Measurements from ENCODE around the gene HEXA. TPM values are rescaled to one million over a fixed set of nuclear protein-coding genes. Genes with fewer than 3 reads are reported as not detected.
"Not testable (repeated sequence)": the region's sequence is repeated elsewhere in the genome, so short reads cannot be mapped to it uniquely, and the experiment has no call there.

Gene HEXA
- total RNA-seq: 100 to 1,000 TPM in 2 of 4 donors, 10 to 100 TPM in 2; 64.5 to 112 (median 84.9) TPM

- TF ChIP-seq EP300 (IDR thresholded peaks at IDR 0.05) (peak; percentile 74 to 99), POLR2A (IDR thresholded peaks at IDR 0.05) (peak; percentile 64 to 71)
- TF ChIP-seq, protein P1, sequence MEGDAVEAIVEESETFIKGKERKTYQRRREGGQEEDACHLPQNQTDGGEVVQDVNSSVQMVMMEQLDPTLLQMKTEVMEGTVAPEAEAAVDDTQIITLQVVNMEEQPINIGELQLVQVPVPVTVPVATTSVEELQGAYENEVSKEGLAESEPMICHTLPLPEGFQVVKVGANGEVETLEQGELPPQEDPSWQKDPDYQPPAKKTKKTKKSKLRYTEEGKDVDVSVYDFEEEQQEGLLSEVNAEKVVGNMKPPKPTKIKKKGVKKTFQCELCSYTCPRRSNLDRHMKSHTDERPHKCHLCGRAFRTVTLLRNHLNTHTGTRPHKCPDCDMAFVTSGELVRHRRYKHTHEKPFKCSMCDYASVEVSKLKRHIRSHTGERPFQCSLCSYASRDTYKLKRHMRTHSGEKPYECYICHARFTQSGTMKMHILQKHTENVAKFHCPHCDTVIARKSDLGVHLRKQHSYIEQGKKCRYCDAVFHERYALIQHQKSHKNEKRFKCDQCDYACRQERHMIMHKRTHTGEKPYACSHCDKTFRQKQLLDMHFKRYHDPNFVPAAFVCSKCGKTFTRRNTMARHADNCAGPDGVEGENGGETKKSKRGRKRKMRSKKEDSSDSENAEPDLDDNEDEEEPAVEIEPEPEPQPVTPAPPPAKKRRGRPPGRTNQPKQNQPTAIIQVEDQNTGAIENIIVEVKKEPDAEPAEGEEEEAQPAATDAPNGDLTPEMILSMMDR (IDR thresholded peaks at IDR 0.05): peak in 1 of 5 experiments; percentile 43
- peaks cover 0 to 2% (median 0%) of the 10 kb centered on the region in 3 donors for H3K36me3 ChIP-seq
- peak within 1 kb of the TSS; percentile 68 to 94 (median 86) for H3K27ac ChIP-seq
- 0 to 1% methylated on average over 26 to 34 of the region's 50 CpGs for WGBS, 2 donors
- no peaks in the 10 kb centered on the region for H3K27me3 ChIP-seq
- DNase-seq (ENCODE audit: low spot score in 2 of 2): peak; percentile 98 to 99
- no peaks in the 10 kb centered on the region for H3K9me3 ChIP-seq
- H3K4me3 ChIP-seq: peak within 1 kb of the TSS; percentile 65 to 95 (median 74)
- peaks cover 0 to 44% (median 13%) of the 10 kb centered on the region in 4 donors for H3K4me1 ChIP-seq
Observed at GRCh38 chr15:72375846-72376581, at the start of gene HEXA. Gene HEXA (minus strand): TSS chr15:72376014. CDS start chr15:72375972, 42 bp downstream.

DNA sequence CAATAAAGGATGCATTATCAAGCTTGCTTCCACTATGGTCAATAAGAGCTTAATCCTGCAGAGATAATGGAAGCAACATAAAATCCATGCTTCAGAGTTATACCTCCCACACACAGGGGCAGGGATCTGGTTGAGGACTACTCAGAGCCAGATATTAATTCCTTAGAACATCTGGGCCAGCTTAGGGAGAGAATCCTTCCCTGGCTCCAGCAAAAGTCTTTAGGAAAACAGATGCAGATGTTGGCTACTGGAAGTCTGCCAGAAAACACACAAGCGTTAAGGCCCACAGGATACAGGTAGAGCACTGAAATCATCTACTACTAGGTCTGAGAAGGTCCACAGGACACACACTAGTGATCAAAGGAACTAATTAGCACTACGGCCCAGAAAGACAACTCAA, 47.4 kb upstream of the HEXA start:
- Histone ChIP-seq H3K27ac (no peak overlapping the region), H3K4me1 (no peaks in the 10 kb centered on the region), H3K4me3 (no peak overlapping the region), H3K9me3 (peaks cover 0 to 27% (median 2%) of the 10 kb centered on the region in 4 donors), H3K27me3 (no peaks in the 10 kb centered on the region), H3K36me3 (no peaks in the 10 kb centered on the region)
- TF ChIP-seq, protein P1 (IDR thresholded peaks at IDR 0.05): no peak
- TF ChIP-seq POLR2A (IDR thresholded peaks at IDR 0.05): no peak
- TF ChIP-seq EP300 (IDR thresholded peaks at IDR 0.05): no peak
- no peak for DNase-seq (ENCODE audit: low spot score in 2 of 2)
- 52 to 56% methylated on average over 2 of the region's 2 CpGs for WGBS, 2 donors

- H3K27me3 ChIP-seq: no peaks in the 10 kb centered on the region
- 60 to 61% methylated on average over 1 of the region's 1 CpG for WGBS, 2 donors
- H3K27ac ChIP-seq: no peak overlapping the region
- no peak for DNase-seq (ENCODE audit: low spot score in 2 of 2)
- H3K4me1 ChIP-seq: no peaks in the 10 kb centered on the region
- TF ChIP-seq EP300 (IDR thresholded peaks at IDR 0.05) (no peak), POLR2A (IDR thresholded peaks at IDR 0.05) (no peak)
- TF ChIP-seq, protein P1 (IDR thresholded peaks at IDR 0.05): no peak
- no peak overlapping the region for H3K4me3 ChIP-seq
- H3K9me3 ChIP-seq: peaks cover 0 to 13% (median 2%) of the 10 kb centered on the region in 4 donors
- no peaks in the 10 kb centered on the region for H3K36me3 ChIP-seq
Observed at GRCh38 chr15:72421484-72421883, 45.7 kb upstream of the HEXA start.

GRCh38 chr15:72420576-72420975, 44.8 kb upstream of the HEXA start:
- Histone ChIP-seq H3K4me1 (no peaks in the 10 kb centered on the region), H3K27ac (no peak overlapping the region), H3K27me3 (no peaks in the 10 kb centered on the region), H3K36me3 (no peaks in the 10 kb centered on the region), H3K4me3 (no peak overlapping the region), H3K9me3 (peaks cover 0 to 13% (median 2%) of the 10 kb centered on the region in 4 donors)
- DNase-seq (ENCODE audit: low spot score in 2 of 2): no peak
- WGBS, 2 donors: 70 to 77% methylated on average over 2 of the region's 2 CpGs
- TF ChIP-seq, protein P1 (IDR thresholded peaks at IDR 0.05): no peak
- no peak for TF ChIP-seq POLR2A (IDR thresholded peaks at IDR 0.05)
- no peak for TF ChIP-seq EP300 (IDR thresholded peaks at IDR 0.05)

GRCh38 chr15:72419768-72420167, 44.0 kb upstream of the HEXA start:
- H3K4me1 ChIP-seq; H3K36me3 ChIP-seq; H3K27me3 ChIP-seq; DNase-seq (ENCODE audit: low spot score in 2 of 2); H3K4me3 ChIP-seq; H3K27ac ChIP-seq: not testable (repeated sequence)
- H3K9me3 ChIP-seq: peaks cover 0 to 11% (median 0%) of the 10 kb centered on the region in 4 donors
- 70 to 76% methylated on average over 3 of the region's 3 CpGs for WGBS, 2 donors
